Neural cell (in vitro differentiated cells): ENCODE measurements around the gene TFAM. TPM values are rescaled to one million over a fixed set of nuclear protein-coding genes. Genes with fewer than 3 reads are reported as not detected.
A peak's percentile ranks its signal among the peaks of the same experiment; 100 is the strongest.

Experiments
- H2AFZ ChIP-seq: fragments of 200-600, 300-800 bp; sonication (generic), shearing (Covaris generic); 2 replicates; pipeline ENCODE4 v1.6.0; 2014; ENCODE audit warnings: low read depth, mild to moderate bottlenecking, antibody characterized with exemption, low read length, moderate library complexity
- H3F3A ChIP-seq: fragments of 200-600 bp; shearing (Covaris generic); 2 replicates; pipeline ENCODE4 v1.6.1; 2016; ENCODE audit warnings: mild to moderate bottlenecking, moderate library complexity, mixed read lengths, antibody characterized with exemption, low read length; ENCODE audit not compliant: insufficient read depth, poor library complexity, severe bottlenecking
- H3K27ac ChIP-seq: fragments of 200-600, 300-800 bp; sonication (generic), shearing (Covaris generic); 2 replicates; pipeline ENCODE4 v1.5.1; 2014; ENCODE audit warnings: mild to moderate bottlenecking, low read length, moderate library complexity
- H3K27me3 ChIP-seq: fragments of 300-800, 200-600 bp; sonication (generic), shearing (Covaris generic); 2 replicates; pipeline ENCODE4 v1.6.0; 2014; ENCODE audit warnings: mild to moderate bottlenecking, low read depth, low read length, moderate library complexity; ENCODE audit not compliant: insufficient read depth
- H3K36me3 ChIP-seq: fragments of 300-800, 200-600 bp; sonication (generic), shearing (Covaris generic); 2 replicates; pipeline ENCODE4 v1.5.1; 2014; ENCODE audit warnings: mild to moderate bottlenecking, antibody characterized with exemption, low read length, moderate library complexity; ENCODE audit not compliant: insufficient read depth
- H3K4me2 ChIP-seq: fragments of 300-800, 200-600 bp; sonication (generic), shearing (Covaris generic); 2 replicates; pipeline ENCODE4 v1.6.0; 2014; ENCODE audit warnings: mild to moderate bottlenecking, low read length
- H3K4me3 ChIP-seq: fragments of 300-800, 200-600 bp; sonication (generic), shearing (Covaris generic); 2 replicates; pipeline ENCODE4 v1.5.1; 2014; ENCODE audit warnings: mild to moderate bottlenecking, low read length, moderate library complexity
- H3K79me2 ChIP-seq: fragments of 200-600 bp; shearing (Covaris generic); replicated peaks from 2 replicates; pipeline ENCODE4 v1.6.0; 2014; ENCODE audit warnings: mild to moderate bottlenecking, low read length, moderate library complexity; ENCODE audit not compliant: insufficient read depth
- H3K9ac ChIP-seq: fragments of 300-800, 200-600 bp; sonication (generic), shearing (Covaris generic); 2 replicates; pipeline ENCODE4 v1.6.1; 2016; ENCODE audit warnings: mild to moderate bottlenecking, low read length, mixed read lengths
- H3K9me2 ChIP-seq: fragments of 200-600 bp; shearing (Covaris generic); 2 replicates; pipeline ENCODE4 v1.6.1; 2016; ENCODE audit warnings: mild to moderate bottlenecking, low read length, mixed read lengths; ENCODE audit not compliant: insufficient read depth
- H3K9me3 ChIP-seq: fragments of 200-600, 300-800 bp; sonication (generic), shearing (Covaris generic); 2 replicates; pipeline ENCODE4 v1.6.1; 2016; ENCODE audit warnings: mild to moderate bottlenecking, mixed run types, low read length, moderate library complexity, mixed read lengths
- H4K20me1 ChIP-seq: fragments of 200-600 bp; shearing (Covaris generic); 2 replicates; pipeline ENCODE4 v1.6.1; 2016; ENCODE audit warnings: mild to moderate bottlenecking, mixed run types; ENCODE audit not compliant: insufficient read depth
- CTCF ChIP-seq: fragments of 450-650 bp; IDR thresholded peaks from 2 replicates; pipeline ENCODE4 v1.5.1; 2014; ENCODE audit warnings: antibody characterized with exemption, mild to moderate bottlenecking, moderate library complexity; ENCODE audit not compliant: poor library complexity, severe bottlenecking
- EP300 ChIP-seq: fragments of 450-650 bp; conservative IDR thresholded peaks from 2 replicates; pipeline ENCODE4 v1.6.1; 2014; ENCODE audit warnings: antibody characterized with exemption, mild to moderate bottlenecking, moderate library complexity; ENCODE audit not compliant: poor library complexity, severe bottlenecking
- EZH2 ChIP-seq: fragments of 200-600, 300-800 bp; shearing (Covaris generic), sonication (generic); IDR thresholded peaks from 2 replicates; pipeline ENCODE4 v1.6.1; 2014; ENCODE audit warnings: antibody characterized with exemption, low read length, borderline replicate concordance, mild to moderate bottlenecking; ENCODE audit not compliant: insufficient read depth, poor library complexity, severe bottlenecking
- MXI1 ChIP-seq: fragments of 450-650 bp; conservative IDR thresholded peaks from 2 replicates; pipeline ENCODE4 v1.6.1; 2014; ENCODE audit warnings: antibody characterized with exemption, mild to moderate bottlenecking; ENCODE audit not compliant: poor library complexity, severe bottlenecking
- POLR2AphosphoS5 ChIP-seq: IDR thresholded peaks from 2 replicates; pipeline ENCODE4 v1.6.1; 2012
- RAD21 ChIP-seq: fragments of 450-650 bp; conservative IDR thresholded peaks from 2 replicates; pipeline ENCODE4 v1.6.1; 2014; ENCODE audit warnings: antibody characterized with exemption, mild to moderate bottlenecking, moderate library complexity
- REST ChIP-seq: IDR thresholded peaks from 2 replicates; pipeline ENCODE4 v1.6.1; 2012; ENCODE audit warnings: borderline replicate concordance
- SMC3 ChIP-seq: fragments of 450-650 bp; conservative IDR thresholded peaks from 2 replicates; pipeline ENCODE4 v1.6.1; 2014; ENCODE audit warnings: antibody characterized with exemption, mild to moderate bottlenecking, moderate library complexity; ENCODE audit not compliant: poor library complexity
- TAF1 ChIP-seq: IDR thresholded peaks from 2 replicates; pipeline ENCODE4 v1.6.1; 2012; ENCODE audit warnings: low read depth
- polyA plus RNA-seq: library from polyadenylated mRNA; depleted of rRNA; stranded (reverse); fragments of >200 nt; gene quantifications from 2 replicates; pipeline ENCODE4 v1.2.3, GENCODE V29; 2014

The TFAM gene
- polyA plus RNA-seq, 1 donor from 2014 or later = 27.2 TPM

- Histone ChIP-seq H3K79me2 (peaks cover 27% of the 10 kb centered on the region), H3K4me2 (peak overlapping the region; percentile 71), H2AFZ (peak overlapping the region; percentile 90), H3K4me3 (peak overlapping the region; percentile 80), H3K9me3 (no peaks in the 10 kb centered on the region), H3K9me2 (no peaks in the 10 kb centered on the region), H3K27ac (peak overlapping the region; percentile 95), H3K36me3 (no peaks in the 10 kb centered on the region), H3F3A (no peaks in the 10 kb centered on the region), H3K27me3 (no peaks in the 10 kb centered on the region), H3K9ac (peak overlapping the region; percentile 95), H4K20me1 (no peaks in the 10 kb centered on the region)
- TF ChIP-seq RAD21 (no peak), EP300 (no peak), CTCF (no peak), EZH2 (no peak), POLR2AphosphoS5 (no peak), TAF1 (no peak), SMC3 (no peak), MXI1 (no peak), REST (no peak)
These were observed 639 bp upstream of the TFAM start for GRCh38 chr10:58384544-58384998.

DNA sequence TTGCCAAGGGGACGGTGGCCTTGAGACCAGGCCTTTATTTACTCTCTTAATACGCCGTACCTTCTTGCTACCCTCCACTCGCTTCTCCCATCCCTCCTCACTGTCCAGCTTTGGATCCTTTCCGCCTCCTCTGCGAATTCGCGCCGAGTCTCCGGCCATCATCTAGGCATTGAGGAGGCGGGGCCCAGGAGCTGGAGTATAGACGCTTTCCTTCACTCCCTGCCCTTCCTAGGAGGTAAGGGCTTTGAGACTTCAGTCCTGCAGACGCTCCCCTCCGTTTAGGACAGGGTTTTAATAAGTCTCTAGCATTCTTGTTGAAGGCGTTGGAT, 538 bp downstream of the TFAM start:
- Histone ChIP-seq H3K27me3 (no peaks in the 10 kb centered on the region), H4K20me1 (no peaks in the 10 kb centered on the region), H3K9ac (peak overlapping the region; percentile 95), H3K79me2 (peaks cover 27% of the 10 kb centered on the region), H3K9me3 (no peaks in the 10 kb centered on the region), H2AFZ (peak overlapping the region; percentile 81), H3K36me3 (no peaks in the 10 kb centered on the region), H3K27ac (peak overlapping the region; percentile 95), H3K4me3 (peak overlapping the region; percentile 80), H3K9me2 (no peaks in the 10 kb centered on the region), H3F3A (no peaks in the 10 kb centered on the region), H3K4me2 (peak overlapping the region; percentile 86)
- TF ChIP-seq CTCF = peak; percentile 6
- no peak for TF ChIP-seq MXI1
